HG02884 (cell line): Measurements from ENCODE around the gene PPIAL4G.
"Not testable (repeated sequence)": the region's sequence is repeated elsewhere in the genome, so short reads cannot be mapped to it uniquely, and the experiment has no call there.

Source experiments
- ATAC-seq: cut with Tn5 transposase; IDR thresholded peaks from one replicate; pipeline ENCODE4 v1.9.1; 2021; ENCODE audit warnings: mild to moderate bottlenecking, moderate library complexity; ENCODE audit not compliant: unreplicated experiment

Gene PPIAL4G

DNA sequence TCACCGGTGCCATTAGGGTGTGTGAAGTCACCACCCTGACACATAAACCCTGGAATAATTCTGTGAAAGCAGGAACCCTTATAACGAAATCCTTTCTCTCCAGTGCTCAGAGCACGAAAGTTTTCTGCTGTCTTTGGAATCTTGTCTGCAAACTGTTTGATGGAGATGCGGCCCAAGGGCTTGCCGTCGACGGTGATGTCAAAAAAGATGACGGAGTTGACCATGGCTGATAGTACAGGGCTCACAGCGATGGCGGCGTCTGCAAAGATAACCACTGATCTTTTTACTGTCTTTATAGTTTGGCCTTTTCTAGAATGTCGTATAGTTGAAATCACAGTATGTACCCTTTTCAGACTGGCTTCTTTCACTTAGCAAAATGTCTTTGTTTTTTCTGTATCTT, at the start of gene PPIAL4G:
TSS of gene PPIAL4G (minus strand) at position 274 of the 400 bp plus-strand sequence. CDS start at position 224, 50 bp downstream.
- not testable (repeated sequence) for ATAC-seq

DNA sequence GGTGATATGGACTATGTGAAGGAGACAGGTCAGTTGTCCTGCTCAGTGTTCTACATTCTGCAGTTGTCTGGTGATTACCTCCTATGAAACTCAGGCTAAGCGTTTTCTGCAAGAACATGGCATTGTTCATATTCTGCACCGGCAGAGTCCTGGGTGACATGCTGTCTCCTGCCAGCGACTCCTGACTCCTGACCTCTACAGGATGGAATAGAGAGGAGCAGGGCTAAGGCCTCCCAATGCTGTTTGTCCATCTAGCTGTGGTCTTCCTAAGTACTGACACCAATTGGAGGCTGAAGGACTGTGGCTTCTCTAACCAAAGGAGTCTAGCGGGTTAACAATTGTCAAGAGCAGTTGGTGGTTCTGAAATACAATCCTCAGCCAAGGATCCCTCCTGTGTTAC, 49.1 kb upstream of the PPIAL4G start:
- ATAC-seq = not testable (repeated sequence)

DNA sequence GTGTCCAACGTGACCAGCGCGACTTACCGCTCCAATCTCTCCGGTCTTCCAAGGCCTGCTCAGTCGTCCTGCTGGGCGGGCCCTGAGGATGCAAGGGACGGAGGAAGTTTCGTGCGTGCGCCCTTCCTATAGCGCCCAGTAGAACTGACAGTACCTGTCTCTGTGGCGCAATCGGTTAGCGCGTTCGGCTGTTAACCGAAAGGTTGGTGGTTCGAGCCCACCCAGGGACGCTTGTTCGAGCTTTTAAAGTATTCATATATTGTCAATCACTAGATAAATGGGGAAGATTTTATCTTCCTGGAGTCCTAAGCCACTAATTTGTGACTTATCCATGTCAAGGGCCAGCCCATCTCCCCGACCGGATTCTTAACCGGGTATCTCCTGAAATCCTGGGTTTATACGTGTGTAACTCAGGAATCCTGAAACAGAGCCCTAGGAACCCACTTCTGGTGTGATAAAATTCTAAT, 46.0 kb upstream of the PPIAL4G start:
- ATAC-seq = not testable (repeated sequence)

DNA sequence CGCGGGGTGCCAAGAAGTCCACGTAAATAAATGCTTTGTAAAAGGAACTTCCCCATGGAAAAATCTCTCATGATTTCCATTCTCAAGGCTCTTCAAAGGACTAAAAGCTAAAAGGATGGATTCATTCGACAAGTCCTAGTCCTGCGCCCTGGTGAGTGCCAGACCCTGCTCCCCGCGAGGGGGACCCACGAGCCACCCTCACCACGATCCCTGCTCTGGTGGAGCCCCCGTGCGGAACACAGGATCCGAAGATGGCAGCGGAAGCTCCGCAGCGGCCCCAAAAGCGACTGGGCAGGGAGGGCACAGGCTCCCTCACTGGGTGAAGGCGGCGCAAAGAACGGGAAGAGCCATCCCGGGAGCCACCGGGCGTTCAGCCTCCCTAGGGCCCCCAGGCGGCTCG, 45.5 kb upstream of the PPIAL4G start:
- ATAC-seq = not testable (repeated sequence)

DNA sequence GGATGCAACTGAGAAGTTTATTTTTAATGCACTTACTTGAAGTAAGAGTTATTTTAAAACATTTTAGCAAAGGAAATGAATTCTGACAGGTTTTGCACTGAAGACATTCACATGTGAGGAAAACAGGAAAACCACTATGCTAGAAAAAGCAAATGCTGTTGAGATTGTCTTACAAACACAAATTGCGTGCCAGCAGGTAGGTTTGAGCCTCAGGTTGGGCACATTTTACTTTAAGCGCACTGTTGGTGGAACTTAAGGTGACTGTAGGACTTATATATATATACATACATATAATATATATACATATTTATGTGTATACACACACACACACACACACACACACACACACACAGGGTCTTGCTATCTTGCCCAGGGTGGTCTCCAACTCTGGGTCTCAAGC, 43.5 kb upstream of the PPIAL4G start:
- not testable (repeated sequence) for ATAC-seq

DNA sequence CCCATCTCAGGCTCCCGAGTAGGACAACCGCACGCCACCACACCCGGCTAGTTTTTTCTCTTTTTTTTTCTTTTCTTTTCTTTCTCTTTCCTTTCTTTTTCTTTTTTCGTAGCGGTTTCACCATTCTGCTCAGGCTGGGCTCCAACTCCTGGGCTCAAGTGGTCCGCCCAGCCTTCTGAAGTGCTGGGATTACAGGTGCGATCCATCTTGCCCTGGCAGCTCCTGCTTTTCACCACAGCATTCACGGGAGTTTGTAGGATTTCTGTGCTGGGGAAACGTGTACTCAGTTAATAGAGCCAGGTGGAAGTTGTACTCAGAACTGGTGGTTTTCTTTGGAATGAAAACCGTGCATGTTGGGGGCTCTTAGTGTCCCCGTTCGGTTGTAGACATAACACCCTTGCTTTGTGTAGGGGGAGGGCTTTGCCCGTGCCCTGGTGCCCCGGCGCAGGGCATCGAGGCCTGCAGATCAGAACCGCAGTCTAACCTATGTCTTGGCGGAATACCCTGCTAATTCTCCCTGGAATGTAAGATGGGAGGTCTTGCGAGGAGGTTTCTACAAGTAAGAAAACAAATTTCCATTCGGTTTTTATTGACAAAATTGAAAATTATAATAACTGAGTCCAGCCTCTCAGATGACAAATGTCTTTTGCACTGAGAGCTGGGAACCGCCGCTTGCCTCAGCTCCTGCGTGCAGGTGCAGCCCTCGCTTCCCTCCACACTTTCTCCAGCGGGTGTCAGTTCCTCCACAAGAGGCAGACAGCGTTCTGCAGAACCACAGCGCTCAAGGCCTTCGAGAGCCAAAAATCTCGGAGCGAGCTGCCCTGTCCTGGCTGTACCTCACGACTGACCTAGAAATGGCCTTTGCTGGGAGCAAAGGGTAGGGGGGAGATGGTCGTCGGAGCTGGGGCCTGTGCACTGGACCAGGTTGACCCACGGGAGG, 40.4 kb upstream of the PPIAL4G start:
- peak; percentile 10 for ATAC-seq

DNA sequence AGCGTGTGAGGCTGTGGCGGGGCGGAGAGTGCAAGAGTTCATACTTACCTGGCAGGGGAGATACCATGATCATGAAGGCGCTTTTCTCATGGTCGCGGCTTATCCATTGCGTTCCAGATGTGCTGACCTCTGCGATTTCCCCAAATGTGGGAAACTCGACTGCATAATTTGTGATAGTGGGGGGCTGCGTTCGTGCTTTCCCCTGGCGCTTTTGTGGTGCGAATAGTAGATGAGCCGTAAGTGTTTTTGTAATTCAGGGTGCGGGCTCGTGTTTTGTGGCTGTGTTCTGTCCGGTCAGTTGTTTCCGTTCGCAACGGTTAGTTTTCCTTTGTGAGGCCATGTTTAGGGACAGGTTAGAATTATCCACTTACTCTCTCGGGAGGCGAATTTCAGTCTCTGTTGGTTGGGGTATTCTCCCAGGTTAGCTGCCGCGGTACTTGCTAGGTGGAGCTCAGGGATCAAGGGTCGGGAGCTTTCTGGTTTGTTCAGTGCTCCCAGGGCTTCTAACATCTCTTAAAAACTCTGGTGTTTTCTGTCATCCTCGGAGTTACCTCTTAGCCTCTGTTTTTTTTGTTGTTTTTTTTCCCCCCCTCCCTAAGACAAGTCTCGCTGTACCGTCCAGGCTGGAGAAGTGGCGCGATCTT, 39.6 kb upstream of the PPIAL4G start:
- peak; percentile 75 for ATAC-seq

DNA sequence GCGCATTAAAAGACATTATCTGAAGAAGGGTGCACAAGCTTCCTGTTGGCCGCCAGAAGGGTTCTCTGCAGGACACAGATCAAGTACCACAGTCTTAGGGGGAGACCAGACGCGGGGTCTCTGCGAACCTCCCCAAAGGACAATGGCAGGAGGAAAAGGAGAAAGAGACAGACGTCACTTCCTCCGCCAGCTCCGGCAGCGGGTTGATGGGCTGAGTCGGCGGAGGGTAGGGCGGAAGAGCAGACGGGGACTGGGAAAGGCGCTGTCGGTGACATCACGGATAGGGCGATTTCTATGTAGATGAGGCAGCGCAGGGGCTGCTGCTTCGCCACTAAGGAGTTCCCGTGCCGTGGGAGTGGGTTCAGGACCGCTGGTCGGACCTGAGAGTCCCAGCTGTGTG, 39.0 kb upstream of the PPIAL4G start:
- not testable (repeated sequence) for ATAC-seq

DNA sequence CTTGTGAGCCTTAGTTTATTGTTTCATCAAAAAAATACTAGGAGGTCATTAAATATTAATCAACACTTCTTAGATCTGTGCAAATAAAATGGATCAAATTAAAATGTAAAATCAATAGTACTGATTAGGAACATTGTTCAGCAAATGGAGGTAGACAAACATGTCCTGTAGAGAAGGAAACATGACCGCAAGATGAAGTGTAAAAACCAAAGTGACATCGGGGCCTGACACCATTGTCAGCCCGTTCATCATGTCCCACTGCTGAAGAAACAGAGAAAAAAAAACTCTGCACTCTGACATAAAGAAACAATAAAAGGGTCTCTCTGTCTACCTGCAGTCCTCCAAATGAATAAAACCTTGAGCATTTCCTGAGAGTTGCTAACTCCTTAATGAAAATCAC, 31.2 kb upstream of the PPIAL4G start:
- ATAC-seq = not testable (repeated sequence)

DNA sequence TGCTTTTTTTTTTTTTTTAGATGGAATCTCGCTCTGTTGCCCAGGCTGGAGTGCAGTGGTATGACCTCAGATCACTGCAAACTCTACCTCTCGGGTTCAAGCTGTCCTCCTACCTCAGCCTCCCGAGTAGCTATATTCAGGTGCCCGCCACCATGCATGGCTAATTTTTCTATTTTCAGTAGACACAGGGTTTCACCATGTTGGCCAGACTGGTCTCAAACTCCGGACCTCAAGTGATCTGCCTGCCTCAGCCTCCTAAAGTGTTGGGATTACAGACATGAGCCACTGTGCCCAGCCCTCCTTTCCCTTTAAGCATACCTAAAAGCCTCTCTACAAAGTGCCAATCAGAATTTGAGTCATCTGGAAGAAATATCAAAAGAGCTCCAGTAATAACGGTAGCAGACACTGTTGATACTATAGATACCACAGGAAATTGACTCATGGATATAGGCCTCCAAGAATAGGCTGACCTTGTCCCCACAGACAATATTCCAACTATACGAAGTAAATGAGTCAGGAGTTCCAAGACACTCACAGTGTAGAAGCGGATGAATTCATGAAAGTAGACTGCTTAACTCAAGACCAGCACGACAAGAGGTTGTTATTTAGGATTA, 29.6 kb upstream of the PPIAL4G start:
- not testable (repeated sequence) for ATAC-seq

DNA sequence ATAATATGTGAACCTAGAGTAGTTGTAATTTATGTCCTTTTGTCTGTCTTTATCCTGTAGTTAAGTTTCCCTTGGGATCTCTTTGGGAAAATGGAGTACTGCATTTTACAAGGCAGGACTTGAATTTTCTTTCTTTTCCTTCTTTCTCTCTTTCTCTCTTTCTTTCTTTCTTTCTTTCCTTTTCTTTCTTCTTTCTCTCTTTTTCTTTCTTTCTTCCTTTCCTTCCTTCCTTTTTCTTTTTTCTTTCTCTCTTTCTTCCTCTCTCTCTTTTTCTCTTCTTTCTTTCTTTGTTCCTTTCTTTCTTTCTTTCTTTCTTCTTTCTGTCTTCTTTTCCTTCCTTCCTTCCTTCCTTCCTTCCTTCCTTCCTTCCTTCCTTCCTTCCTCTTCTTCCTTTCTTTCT, 10.8 kb upstream of the PPIAL4G start:
- ATAC-seq = not testable (repeated sequence)

DNA sequence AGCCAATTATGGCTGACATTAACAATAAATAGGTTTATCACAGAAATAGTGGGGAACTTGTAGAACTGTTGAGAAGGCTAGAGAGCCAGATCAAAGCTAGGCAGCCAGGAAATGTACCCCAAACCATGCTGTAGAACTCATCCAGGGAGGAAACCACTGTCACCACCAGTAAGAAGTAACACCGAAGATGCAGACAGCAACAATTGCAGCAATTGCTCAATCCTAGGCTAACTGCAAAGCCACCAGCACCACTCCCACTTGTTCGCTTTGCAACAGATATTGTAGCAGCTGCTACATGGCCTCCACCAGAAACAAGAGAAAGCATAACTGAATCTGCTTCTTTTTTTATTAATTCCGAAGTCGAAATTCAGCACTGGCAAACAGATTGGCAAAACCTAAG, 2.0 kb downstream of the PPIAL4G start:
- not testable (repeated sequence) for ATAC-seq

DNA sequence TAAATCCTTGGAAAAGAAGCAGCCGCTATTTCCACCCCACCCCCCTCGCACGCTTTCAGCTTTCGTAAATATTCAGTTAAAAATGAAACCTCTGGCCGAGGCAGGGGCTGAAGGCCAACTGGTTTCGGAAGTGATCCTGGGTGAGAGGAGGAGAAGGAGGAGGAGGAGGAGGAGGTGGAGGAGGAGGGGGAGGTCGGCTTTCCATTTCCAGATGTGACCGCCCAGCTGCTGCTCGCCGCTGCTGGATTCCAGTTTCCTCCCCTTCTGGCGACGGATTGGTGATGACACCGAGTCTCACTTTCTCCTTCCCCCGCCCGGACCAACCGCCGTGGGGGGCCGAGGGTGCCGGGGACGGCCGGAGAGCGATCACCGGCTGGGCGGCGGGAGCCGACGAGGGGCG, 23.4 kb downstream of the PPIAL4G start:
- not testable (repeated sequence) for ATAC-seq

DNA sequence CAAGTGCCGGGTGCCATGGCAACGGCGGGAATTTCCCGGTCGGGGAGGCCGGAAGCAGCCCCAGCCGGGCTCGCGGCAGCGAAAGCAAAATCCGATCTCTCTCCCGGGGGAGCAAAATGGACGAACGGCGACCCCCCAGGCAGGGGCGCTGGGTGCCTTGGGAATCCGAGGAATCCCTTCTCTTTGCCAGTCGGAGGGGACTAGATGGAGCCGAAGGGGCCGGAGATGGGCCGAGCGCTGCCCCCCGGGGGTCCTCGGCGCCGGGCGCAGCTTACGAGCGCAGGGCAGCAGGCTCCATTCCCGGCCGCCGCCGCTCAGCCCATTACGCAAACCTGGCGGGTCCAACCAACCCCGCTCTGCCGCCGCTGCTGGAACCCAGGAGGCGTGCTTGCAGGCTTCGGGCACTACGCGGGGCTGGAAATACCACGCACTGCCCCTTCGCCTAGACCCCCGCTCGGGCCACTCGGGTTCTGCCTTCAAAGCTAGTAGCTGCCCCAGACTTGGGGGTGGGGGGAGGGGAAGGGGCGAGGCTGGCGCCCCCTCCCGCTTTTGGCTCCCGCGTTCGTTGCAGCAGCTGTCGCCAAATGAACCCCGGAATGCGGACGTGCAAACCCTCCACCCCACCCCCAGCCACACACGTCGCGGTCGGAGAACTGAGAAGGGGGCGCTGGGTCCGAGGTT, 24.1 kb downstream of the PPIAL4G start:
- not testable (repeated sequence) for ATAC-seq

DNA sequence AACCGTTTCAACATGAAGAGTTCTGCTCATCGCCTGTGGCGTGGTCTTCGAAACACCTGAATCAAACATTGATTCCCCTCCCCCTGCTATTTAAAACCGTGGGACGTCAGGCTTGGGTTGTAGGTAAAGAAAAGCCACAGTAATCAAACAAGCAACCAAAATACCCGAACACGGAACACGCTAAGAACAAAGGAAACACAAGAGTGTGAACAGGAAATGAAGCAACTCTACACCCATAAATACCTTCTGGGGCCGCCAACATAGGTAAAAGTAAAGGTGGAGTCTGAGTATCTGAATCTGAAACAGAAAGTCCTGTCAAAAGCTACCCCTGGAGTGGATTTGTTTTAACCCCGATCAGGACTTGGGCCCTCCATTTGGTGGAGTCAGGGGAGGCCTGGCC, 24.7 kb downstream of the PPIAL4G start:
- not testable (repeated sequence) for ATAC-seq

DNA sequence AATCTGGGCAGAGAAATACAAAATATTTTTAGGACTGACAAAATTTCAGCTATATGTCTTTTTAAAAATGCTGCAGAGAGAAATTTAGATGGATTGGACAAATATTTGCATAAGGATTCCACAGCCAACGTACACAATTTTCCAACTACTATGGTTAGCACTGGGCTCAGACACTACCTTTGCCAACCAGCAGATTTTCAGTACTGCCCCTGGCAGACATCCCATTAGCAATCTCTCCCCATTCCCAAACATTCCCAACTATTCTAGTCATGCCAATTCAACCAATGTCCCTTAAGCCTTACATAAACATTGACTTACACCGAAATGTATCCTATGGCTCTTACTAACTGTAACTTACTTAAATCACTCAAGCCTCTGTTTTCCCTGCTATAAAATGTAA, 30.3 kb downstream of the PPIAL4G start:
- ATAC-seq = not testable (repeated sequence)

DNA sequence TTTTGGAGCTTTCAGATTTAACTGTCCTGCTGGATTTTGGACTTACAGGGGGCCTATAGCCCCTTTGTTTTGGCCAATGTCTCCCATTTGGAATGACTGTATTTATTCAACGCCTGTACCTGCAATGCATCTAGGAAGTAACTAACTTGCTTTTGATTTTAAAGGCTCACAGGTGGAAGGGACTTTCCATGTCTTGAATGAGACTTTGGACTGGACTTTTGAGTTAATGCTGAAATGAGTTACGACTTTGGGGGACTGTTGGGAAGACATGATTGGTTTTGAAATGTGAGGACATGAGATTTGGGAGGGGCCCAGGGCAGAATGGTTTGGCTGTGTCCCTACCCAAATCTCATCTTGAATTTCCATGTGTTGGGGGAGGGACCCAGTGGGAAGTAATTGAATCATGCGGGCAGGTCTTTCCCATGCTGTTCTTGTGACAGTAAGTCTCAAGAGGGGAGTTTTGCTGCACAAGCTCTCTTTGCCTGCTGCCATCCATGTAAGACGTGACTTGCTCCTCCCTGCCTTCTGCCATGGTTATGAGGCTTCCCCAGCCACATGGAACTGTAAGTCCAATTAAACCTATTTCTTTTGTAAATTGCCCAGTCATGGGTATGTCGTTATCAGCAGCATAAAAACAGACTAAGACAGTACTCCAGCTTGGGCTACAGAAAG, 43.3 kb downstream of the PPIAL4G start:
- not testable (repeated sequence) for ATAC-seq

DNA sequence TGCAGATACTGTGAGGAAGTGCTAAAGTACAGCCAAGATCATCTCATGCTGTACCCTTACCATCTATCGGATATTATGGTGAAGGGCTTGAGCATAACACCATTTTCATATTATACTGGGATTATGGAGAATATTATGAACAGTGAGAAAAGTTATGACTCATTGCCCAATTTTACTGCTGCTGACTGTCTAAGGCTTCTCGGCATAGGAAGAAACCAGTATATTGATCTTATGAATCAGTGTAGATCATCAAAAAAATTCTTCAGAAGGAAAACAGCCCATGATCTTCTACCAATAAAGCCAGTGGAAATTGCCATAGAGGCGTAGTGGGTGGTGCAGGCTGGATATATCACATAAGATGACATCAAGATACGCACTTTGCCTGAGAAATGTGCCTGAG, 47.7 kb downstream of the PPIAL4G start:
- no peak for ATAC-seq

DNA sequence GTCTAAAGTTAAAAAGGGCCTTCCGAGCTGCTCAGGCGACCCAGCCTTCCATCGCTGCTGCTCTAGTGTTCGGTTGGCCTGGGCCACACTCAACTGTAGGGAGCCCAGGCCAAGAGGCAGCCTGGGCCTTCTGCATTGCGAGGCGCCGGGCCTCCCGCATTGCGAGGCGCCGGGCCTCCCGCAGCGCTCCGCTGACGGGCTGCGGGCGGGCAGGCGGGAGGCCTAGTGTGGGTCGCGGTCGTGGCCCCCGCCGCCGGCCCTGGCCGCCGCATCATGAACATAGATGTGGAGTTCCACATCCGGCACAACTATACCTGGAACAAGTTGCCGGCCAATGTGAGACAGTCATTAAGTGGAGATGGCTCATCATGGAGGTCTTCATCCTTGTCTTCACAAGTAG, 48.3 kb downstream of the PPIAL4G start:
- ATAC-seq = no peak

DNA sequence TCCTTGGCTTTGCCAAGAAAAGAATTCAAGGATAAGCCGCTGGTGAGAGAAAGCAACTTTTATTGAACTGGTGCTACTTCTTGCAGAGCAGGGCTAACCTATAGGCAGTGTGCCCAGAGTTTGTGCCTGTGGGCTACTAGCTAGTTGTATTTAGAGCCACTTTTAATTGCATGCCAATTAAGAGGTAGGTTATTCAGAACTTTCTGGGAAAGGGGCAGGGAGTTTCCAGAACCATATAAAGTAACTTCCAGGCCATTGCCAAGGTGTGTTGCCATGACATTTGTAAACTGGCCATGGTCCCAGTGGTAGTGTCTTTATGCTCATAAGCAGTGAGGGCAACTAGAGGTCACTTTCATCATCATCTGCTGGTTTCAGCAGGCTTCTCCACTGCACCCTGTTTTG, 50.2 kb downstream of the PPIAL4G start:
- ATAC-seq = not testable (repeated sequence)
